GM21447 (cell line): Measurements from ENCODE around the gene FEZ2.
"Not testable (repeated sequence)": the region's sequence is repeated elsewhere in the genome, so short reads cannot be mapped to it uniquely, and the experiment has no call there.

ENCODE experiments used
- ATAC-seq: cut with Tn5 transposase; IDR thresholded peaks from one replicate; pipeline ENCODE4 v1.9.1; 2021; ENCODE audit not compliant: unreplicated experiment

The FEZ2 gene

GRCh38 chr2:36597532-36598377 is at the start of gene FEZ2:
Gene FEZ2, minus strand, starts transcription at chr2:36598168. Its CDS starts 26 bp downstream, at chr2:36598142.
- peak; percentile 99 for ATAC-seq

- no peak for ATAC-seq
Measured at GRCh38 chr2:36634981-36635597, 37.1 kb upstream of the FEZ2 start.

GRCh38 chr2:36633470-36634092 is 35.6 kb upstream of the FEZ2 start:
- ATAC-seq = no peak

- no peak for ATAC-seq
Measured at GRCh38 chr2:36626756-36627155, 28.8 kb upstream of the FEZ2 start.

GRCh38 chr2:36626071-36626470 is 28.1 kb upstream of the FEZ2 start:
- ATAC-seq = no peak

- ATAC-seq = no peak
Measured at GRCh38 chr2:36625304-36625703, 27.3 kb upstream of the FEZ2 start.

GRCh38 chr2:36620321-36620720 is 22.4 kb upstream of the FEZ2 start:
- ATAC-seq = no peak

- peak; percentile 99 for ATAC-seq
Measured at GRCh38 chr2:36618381-36618780, 20.4 kb upstream of the FEZ2 start.

- ATAC-seq = no peak
Measured at GRCh38 chr2:36616947-36617346, 19.0 kb upstream of the FEZ2 start.

- ATAC-seq = no peak
Measured at GRCh38 chr2:36615222-36615621, 17.3 kb upstream of the FEZ2 start.

- ATAC-seq = no peak
Measured at GRCh38 chr2:36613801-36614200, 15.8 kb upstream of the FEZ2 start.

GRCh38 chr2:36611316-36611990 is 13.5 kb upstream of the FEZ2 start:
- no peak for ATAC-seq

- no peak for ATAC-seq
Measured at GRCh38 chr2:36609507-36609906, 11.5 kb upstream of the FEZ2 start.

- no peak for ATAC-seq
Measured at GRCh38 chr2:36607947-36608346, 10.0 kb upstream of the FEZ2 start.

- ATAC-seq = no peak
Measured at GRCh38 chr2:36606925-36607324, 9.0 kb upstream of the FEZ2 start.

- no peak for ATAC-seq
Measured at GRCh38 chr2:36605273-36605672, 7.3 kb upstream of the FEZ2 start.

- ATAC-seq = not testable (repeated sequence)
Measured at GRCh38 chr2:36603629-36604028, 5.7 kb upstream of the FEZ2 start.

- ATAC-seq = no peak
Measured at GRCh38 chr2:36597003-36597531, 901 bp downstream of the FEZ2 start.

- no peak for ATAC-seq
Measured at GRCh38 chr2:36596397-36596796, 1.6 kb downstream of the FEZ2 start.

GRCh38 chr2:36594849-36595248 is 3.1 kb downstream of the FEZ2 start:
- no peak for ATAC-seq

GRCh38 chr2:36589230-36589630 is 8.7 kb downstream of the FEZ2 start:
- ATAC-seq = no peak
